Testis (tissue), 3 donors: ENCODE data around the gene ATM. TPM values are rescaled to one million over a fixed set of nuclear protein-coding genes. Genes with fewer than 3 reads are reported as not detected.

ENCODE experiments used
- DNase-seq: peaks from one replicate; pipeline ENCODE4 v3.0.0-alpha.2; 2019
- H3K27ac ChIP-seq, 2 donors: fragments of 200-600 bp; sonication (generic); one replicate each; pipeline ENCODE4 v1.5.1; 2019
- H3K27me3 ChIP-seq: fragments of 200-600 bp; sonication (generic); one replicate; pipeline ENCODE4 v1.5.1; 2019
- H3K36me3 ChIP-seq: fragments of 200-600 bp; sonication (generic); one replicate; pipeline ENCODE4 v1.5.1; 2017; ENCODE audit warnings: low read depth; ENCODE audit errors: missing control alignments
- H3K4me1 ChIP-seq: fragments of 200-600 bp; sonication (generic); one replicate; pipeline ENCODE4 v1.5.1; 2019
- H3K4me3 ChIP-seq, 2 donors: fragments of 200-600 bp; sonication (generic); one replicate each; pipeline ENCODE4 v1.5.1; 2017 to 2019
- H3K9me3 ChIP-seq: fragments of 200-600 bp; sonication (generic); one replicate; pipeline ENCODE4 v1.5.1; 2017
- CTCF ChIP-seq, 3 experiments: fragments of 450-650 bp in 2 of 3; fragments of 200-600 bp in 1 of 3; sonication (generic) in 1 of 3; IDR thresholded peaks; one replicate each; pipeline ENCODE4 v1.5.1; 2016 to 2019; ENCODE audit warnings: antibody characterized with exemption in 3 of 3, mild to moderate bottlenecking in 2 of 3, moderate library complexity in 1 of 3
- POLR2A ChIP-seq: fragments of 450-650 bp; IDR thresholded peaks from one replicate; pipeline ENCODE4 v1.6.1; 2017; ENCODE audit warnings: antibody characterized with exemption, mild to moderate bottlenecking, moderate library complexity
- WGBS, 2 donors: methylation state at CpG; one replicate each; pipeline ENCODE4 v1.1.5; 2018; 5-methylcytosine and 5-hydroxymethylcytosine counted together
- intact Hi-C: fragments of 100-400 bp; cut with DNase I; formaldehyde crosslinking; loops from one replicate; pipeline ENCODE4 v1.15.1; 2023; ENCODE audit warnings: low total_unique reads
- polyA plus RNA-seq: library from polyadenylated mRNA; stranded (reverse); fragments of 350-450 nt; fragmentation: Illumina TruSeq; extraction: RNeasy Lipid Tissue Mini Kit (QIAGEN cat#74804); gene quantifications from one replicate; pipeline ENCODE4 v1.2.3, GENCODE V29; 2014; ENCODE audit warnings: low read depth, low replicate concordance; ENCODE audit not compliant: insufficient read depth
- total RNA-seq, 2 donors: library from RNA; depleted of rRNA; stranded (reverse); fragments of >200 nt; gene quantifications; one replicate each; pipeline ENCODE4 v1.2.3, GENCODE V29; 2016

ATM gene
- total and polyA plus RNA-seq, 3 donors from 2014 or later: 19.3 to 95.4 (median 92.3) TPM

GRCh38 chr11:108213784-108214183, 9.1 kb upstream of the ATM start:
- intact Hi-C loops: no loop called here
- TF ChIP-seq POLR2A (no peak), CTCF (IDR thresholded peaks at IDR 0.05) (no peak)

GRCh38 chr11:108216988-108217387, 5.9 kb upstream of the ATM start:
- intact Hi-C loops: no loop called here
- Histone ChIP-seq H3K27me3 (no peaks in the 10 kb centered on the region), H3K27ac (no peak overlapping the region), H3K9me3 (no peaks in the 10 kb centered on the region), H3K36me3 (no peaks in the 10 kb centered on the region), H3K4me3 (no peak overlapping the region), H3K4me1 (peaks cover 8% of the 10 kb centered on the region)
- no peak for TF ChIP-seq CTCF (IDR thresholded peaks at IDR 0.05)
- no peak for TF ChIP-seq POLR2A
- WGBS, 2 donors: 61 to 74% methylated on average over 4 of the region's 4 CpGs
- no peak for DNase-seq

More at GRCh38 chr11:108213784-108214183, 9.1 kb upstream of the ATM start:
- H3K9me3 ChIP-seq: no peaks in the 10 kb centered on the region
- H3K36me3 ChIP-seq: no peaks in the 10 kb centered on the region
- no peaks in the 10 kb centered on the region for H3K27me3 ChIP-seq
- H3K4me1 ChIP-seq: no peaks in the 10 kb centered on the region
- 80 to 96% methylated on average over 2 of the region's 2 CpGs for WGBS, 2 donors
- no peak overlapping the region for H3K27ac ChIP-seq
- H3K4me3 ChIP-seq: no peak overlapping the region
- DNase-seq: no peak

- intact Hi-C loops: no loop called here
- no peak overlapping the region for H3K4me3 ChIP-seq
- TF ChIP-seq CTCF (IDR thresholded peaks at IDR 0.05) (no peak), POLR2A (no peak)
Observed at GRCh38 chr11:108218455-108218854, 4.4 kb upstream of the ATM start.

GRCh38 chr11:108218912-108219783, 3.7 kb upstream of the ATM start:
- intact Hi-C loops: no loop called here
- H3K27me3 ChIP-seq: no peaks in the 10 kb centered on the region
- WGBS, 2 donors: 72 to 75% methylated on average over 7 of the region's 7 CpGs
- no peak overlapping the region for H3K27ac ChIP-seq
- H3K4me3 ChIP-seq: no peak overlapping the region
- H3K36me3 ChIP-seq: no peaks in the 10 kb centered on the region
- TF ChIP-seq CTCF (IDR thresholded peaks at IDR 0.05): no peak
- TF ChIP-seq POLR2A: no peak
- H3K4me1 ChIP-seq: peaks cover 13% of the 10 kb centered on the region
- no peaks in the 10 kb centered on the region for H3K9me3 ChIP-seq
- no peak for DNase-seq

More at GRCh38 chr11:108218455-108218854, 4.4 kb upstream of the ATM start:
- Histone ChIP-seq H3K36me3 (no peaks in the 10 kb centered on the region), H3K4me1 (peaks cover 8% of the 10 kb centered on the region), H3K9me3 (no peaks in the 10 kb centered on the region), H3K27me3 (no peaks in the 10 kb centered on the region), H3K27ac (no peak overlapping the region)
- 75 to 83% methylated on average over 2 of the region's 2 CpGs for WGBS, 2 donors
- DNase-seq: no peak
